Stimulated activated CD8-positive, alpha-beta memory T cell treated with anti-CD3 and anti-CD28 coated beads, Interleukin-12 subunit alpha, Interleukin-12 subunit beta, amount 100 ng/mL, for 24 hours (primary cell): ENCODE measurements around the gene DGKB.

ENCODE experiments used
- DNase-seq: peaks from one replicate; pipeline ENCODE4 v3.0.0-alpha.2; 2020; ENCODE audit errors: extremely low read depth

The DGKB gene

DNA sequence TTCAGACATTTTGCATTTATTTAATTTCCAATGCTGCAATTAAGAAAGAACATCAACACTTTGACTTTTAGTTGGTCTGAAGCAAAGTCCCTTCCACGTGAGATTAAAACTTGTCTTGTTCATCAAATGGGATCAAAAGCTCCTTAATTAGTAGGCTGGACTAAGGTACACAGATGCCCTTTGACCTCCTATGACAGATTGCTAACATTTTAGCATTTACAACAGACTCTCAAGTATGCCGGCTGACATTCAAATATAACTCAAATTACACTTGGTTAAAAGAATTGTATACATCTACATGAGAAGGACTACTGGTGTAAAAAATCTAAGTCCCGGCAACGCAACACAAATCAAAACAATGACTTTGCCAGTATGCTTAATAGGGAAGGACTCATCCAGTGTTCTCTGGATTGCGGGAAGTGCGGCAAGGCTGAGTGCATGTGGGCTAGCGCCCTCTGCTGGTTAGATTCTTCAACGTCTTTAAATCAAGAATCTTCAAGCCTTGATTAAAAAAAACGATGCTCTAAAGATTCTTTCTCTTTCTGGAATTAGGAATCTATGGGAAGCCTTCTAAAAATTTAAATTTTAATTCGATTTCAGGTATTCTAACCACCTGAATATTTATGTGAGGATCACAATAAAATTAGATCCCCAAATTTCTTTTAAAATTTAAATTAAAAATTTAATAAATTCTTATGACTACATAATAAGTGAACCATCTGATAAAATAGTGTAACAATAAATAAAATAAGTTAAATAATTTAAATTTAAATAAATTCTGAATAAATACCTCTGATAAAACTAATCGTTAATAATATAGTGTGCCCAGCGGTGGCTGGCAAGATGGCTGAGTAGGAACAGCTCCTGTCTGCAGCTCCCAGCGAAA, 444.7 kb downstream of the DGKB start:
- peak; percentile 3 for DNase-seq

DNA sequence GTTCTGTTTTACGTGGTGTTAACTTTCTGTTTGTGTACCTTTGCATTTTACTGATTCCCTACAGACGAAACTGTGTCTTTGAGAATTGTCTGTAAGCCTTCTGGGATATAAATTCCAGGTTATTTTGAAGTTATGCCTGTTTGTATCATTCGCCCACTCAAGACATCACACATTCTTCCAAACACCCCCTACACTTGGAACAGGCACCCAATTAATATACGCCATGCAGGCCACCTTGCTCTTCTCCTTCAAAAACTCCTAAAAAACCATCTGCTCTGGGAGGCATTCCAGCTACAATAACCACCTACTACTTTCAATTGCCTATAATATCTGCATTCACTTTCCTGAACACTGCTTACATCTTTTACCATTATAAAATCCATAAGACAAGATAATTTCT, 453.3 kb downstream of the DGKB start:
- DNase-seq: no peak

DNA sequence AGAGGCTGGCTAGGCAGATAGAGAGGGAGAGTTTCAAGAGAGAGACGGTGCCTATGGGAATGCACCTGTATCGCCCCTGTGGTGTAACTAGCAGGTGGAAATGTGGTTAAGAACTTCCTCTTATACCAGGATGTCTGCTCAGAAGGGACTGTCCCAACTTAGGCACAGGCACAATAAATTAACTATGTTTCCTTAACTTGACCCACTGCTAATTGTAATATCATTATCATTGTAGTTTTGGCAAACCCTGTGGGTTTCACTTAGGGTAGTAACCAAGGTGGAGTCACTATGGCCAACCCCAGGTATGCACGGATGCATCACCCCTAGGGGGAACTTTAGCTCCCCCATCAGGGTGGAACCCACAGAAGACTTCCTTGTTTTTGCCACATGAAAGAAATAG, 455.7 kb downstream of the DGKB start:
- no peak for DNase-seq

GRCh38 chr7:14446219-14446618, 456.3 kb downstream of the DGKB start:
- DNase-seq: no peak

GRCh38 chr7:14438366-14438765, 464.2 kb downstream of the DGKB start:
- no peak for DNase-seq

- no peak for DNase-seq
Measured at GRCh38 chr7:14436878-14437277, 465.7 kb downstream of the DGKB start.

DNA sequence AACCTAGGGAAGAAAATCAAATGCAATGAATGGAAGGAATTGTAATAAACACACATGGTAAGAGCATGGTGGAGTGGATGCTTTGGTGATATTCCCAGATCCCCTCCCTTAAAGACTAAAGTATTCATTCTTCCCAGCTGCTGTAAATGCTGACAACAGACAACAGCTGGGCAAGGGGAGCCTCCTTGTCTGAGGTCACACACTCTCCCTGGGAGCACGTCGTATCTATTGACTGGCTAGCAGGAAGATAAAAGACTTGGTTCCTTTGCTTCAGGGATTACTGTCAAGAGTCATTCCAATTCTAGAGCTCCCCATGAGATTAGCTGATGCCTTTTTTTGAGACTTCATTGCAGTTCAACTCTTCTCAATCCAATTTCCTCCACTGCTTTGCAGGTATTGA, 469.6 kb downstream of the DGKB start:
- DNase-seq: no peak

- no peak for DNase-seq
Measured at GRCh38 chr7:14430926-14431325, 471.6 kb downstream of the DGKB start.

- no peak for DNase-seq
Measured at GRCh38 chr7:14425559-14425958, 477.0 kb downstream of the DGKB start.

- DNase-seq: no peak
Measured at GRCh38 chr7:14424675-14425074, 477.9 kb downstream of the DGKB start.

- DNase-seq: no peak
Measured at GRCh38 chr7:14420768-14421167, 481.8 kb downstream of the DGKB start.

DNA sequence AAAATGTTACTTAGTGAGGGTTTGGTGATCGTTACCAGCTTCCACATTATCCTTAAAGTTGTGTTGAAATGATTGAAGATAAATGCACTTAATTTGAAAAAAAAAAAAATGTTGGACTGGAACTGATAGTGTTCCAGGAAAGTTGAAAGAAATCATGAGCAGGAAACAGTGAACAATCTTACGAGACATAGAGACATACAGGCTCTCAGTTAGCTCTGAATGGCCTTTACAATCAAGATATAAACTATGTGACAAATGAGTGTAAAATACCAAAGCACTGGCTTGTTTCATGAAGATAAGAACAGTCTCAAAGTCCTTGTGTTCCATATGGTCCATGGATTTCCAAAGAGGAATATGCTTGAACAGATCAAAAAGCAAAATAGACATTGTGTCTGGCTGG, 483.0 kb downstream of the DGKB start:
- DNase-seq: no peak

- no peak for DNase-seq
Measured at GRCh38 chr7:14418633-14419032, 483.9 kb downstream of the DGKB start.

DNA sequence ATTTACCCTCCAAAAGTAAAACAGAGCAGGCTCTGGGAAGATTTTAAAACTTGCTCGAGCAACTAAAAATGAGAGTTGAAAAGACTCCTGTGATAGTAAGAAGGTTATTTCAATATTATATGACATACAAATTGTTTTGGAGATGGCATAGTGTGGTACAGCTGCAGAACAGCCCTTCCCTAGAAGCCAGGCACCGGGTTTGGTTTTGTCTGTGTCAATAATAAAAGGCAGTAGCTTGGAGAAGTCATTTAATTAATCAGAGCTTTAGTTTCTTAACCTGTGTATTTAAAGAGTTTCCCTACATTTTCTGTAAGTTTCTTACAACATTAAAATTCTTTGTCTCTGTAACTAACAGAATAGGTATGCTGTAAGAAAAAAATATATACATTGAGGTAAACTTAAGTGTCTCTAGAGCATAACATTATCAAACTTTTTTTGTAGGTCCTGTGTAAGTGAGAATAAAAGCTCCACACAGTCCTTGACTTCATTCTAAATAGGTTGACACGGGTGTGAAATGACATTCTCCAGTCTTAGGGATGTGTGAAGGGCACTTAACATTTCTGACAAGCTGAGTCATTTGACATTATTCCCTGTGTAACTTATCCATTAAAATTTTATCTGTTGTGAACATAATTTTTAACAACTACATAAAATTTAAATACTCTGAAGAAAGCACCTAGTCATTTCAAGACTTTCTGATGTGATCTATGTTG, 488.1 kb downstream of the DGKB start:
- DNase-seq: no peak

DNA sequence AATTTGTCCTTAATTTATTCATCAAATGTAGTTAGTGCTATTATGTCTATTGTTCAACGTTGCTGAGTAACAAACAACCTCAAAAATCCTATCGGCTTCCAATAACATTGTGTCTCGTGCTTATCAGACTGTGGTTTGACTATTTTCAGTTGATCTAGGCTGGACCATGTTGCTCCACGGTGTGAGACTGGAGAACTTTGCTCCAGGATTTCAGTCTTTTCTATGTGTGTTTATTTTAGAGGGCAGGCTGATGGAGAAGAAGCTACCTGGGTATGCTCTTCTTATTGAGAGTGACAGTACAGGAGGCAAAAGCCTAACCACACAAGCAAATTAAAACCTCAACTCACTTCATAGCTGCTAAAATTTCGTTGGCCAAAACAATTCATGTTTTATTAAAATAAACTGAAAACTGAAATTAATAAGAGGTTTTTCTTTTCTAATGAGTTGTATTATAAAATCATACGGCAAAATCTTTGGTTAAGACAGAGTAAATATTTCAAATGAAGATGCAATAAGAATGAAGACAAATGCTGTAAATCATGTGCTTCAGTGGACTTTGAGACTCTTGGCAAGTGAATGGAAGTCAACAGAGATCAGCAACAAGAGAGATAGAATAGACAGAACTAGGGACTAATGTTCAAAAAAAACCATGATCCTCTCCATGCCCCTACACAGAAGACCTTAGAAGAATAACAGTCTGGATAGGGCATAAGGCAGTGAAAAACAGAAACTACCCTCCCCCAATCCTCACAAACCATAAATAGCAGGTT, 495.1 kb downstream of the DGKB start:
- no peak for DNase-seq

DNA sequence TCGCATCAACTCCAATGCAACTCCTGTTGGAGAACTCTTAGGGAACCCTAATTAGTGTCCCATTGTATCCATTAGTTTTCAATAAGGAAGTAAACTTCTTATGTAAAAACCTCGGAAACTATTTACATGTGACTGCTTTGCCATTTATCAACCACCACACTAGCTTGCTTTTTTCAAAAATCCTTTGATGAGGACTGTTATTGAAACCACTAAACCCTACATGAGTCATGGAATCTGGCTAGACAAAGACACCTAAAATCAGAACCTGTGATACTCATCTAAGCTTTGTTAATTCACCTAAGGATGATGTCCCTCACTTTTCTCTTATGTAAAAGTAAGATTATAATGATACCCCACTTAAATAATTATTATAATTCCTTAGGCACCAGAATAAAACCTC, 499.0 kb downstream of the DGKB start:
- DNase-seq: no peak

DNA sequence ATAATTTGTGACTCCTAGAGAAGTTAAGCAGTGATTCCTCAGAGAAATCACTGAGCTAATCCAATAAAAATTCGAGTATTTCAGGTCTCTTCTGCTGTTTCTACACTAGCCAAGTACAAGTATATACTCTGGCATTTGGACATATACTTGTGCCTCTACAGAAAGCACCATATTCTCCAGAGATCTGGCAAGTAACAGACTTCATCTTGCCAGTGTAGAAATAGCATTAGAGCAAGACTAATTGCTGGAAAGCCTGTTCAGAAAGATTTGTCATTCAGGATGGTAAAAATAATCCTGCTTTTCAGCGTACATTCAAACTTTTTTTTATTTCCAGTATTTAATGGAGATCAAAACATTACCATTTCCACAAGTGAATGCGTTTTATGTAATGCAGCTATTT, 502.3 kb downstream of the DGKB start:
- no peak for DNase-seq

DNA sequence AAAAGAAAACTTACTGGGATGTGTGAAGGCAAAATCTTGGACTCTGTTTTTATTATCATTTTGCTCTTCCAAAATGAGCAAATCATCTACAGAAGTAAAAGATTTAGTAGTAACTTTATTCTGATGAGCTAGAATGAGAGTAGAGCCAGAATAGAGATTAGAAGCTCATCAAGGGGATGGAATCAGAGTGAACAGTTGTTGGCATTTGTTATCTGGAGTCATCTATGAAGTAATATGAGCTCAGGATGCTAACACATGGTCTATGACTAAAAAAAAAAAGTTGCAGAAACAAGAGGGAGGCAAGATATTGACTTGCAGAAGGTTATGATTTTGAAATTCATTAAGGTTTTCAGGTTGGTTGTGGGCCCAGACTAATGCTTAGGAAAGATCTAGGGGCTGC, 504.0 kb downstream of the DGKB start:
- DNase-seq: no peak

DNA sequence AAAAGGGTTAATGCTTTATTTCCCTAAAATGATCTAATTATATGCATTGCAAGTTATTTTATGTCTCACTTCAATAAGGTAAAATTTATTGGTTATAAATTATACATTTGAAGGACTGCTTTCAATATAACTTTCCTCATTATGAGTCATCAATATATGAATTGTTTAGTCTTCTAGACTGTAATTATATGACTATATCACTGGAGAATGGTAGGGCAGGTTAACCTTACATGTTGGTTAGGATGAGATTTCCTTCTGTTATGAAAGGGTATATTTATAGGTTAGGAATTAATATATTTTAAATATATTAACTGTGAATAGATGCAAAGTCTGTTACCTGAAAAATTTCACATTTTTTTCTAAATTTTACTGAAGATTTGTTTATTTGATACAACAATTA, 506.7 kb downstream of the DGKB start:
- no peak for DNase-seq

DNA sequence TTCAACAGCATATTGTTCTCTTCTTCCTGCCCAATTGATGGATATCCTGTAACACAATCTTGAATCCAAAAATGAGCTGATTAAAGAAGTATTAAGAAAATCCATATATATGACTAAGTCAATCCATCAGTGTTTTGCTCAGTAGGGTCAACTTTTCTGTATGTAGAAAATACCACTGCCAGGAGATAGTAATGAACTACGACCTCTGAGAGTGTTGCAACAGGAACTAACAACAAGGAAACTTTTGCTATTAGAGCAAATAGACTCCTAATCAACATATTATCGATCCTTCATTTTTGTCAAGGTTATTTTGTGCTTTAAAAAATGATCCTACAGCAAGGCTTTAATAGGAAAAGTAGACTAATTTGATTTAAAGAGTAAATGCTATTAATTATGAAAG, 507.8 kb downstream of the DGKB start:
- no peak for DNase-seq

DNA sequence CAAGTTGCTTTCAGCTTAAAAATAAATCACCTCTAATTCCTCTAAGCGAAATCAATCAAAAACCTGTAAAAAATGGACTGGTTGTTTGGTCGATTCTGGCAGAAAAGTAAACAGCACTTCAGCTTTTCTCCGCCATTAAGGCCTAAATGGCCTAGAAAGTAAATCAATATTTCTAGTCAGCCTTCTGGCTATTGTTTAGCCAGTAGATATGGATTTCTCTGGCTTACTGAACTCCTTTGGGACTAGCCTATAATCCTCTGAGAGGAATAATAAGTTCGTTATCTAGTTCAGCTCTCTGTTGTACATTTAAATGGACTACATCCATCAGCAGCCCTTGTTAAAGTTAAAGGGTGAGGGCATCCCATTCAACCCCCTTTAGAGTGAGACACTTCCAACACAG, 513.0 kb downstream of the DGKB start:
- DNase-seq: no peak

DNA sequence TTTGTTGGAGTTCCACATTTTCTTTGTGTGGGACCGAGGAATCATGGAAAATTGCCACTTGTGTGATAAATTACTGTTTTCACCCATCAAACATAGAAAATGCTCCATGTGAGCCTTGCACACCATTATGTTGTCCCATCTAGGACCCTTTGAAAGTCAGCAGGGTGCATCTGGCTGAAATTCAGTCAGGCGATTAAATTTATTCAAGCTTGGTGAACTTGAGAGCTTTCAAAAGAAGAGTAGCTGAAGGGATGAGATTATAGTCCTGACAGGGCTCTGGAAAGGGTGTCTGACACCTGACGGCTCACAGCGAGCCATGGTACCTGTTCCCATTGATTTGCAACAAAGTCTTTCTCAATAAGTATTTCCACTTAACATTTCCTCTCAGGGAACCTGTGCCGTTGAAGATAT, 513.4 kb downstream of the DGKB start:
- no peak for DNase-seq

DNA sequence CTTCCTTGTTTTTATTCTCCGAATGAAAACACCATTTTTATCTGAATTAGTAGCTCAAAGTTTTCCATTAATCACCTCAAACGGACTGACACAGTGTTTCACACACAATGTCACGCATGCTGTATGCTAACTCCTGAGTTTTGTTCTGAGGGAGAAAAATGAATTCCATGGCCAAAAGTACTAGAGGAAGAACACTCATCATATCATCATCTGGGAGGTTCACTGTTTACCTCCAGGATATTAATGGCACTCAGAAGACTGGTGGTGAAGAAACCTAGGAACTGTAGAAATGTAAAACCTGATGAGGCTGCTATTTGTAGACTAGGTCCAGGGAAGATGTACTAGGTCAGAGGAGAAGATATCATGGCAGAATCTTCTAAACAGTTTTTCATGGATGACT, 517.5 kb downstream of the DGKB start:
- DNase-seq: no peak
